GM18505 (cell line): ENCODE measurements around the gene FHOD3.

Experiments
- ATAC-seq: cut with Tn5 transposase; IDR thresholded peaks from one replicate; pipeline ENCODE4 v1.9.1; 2021; ENCODE audit not compliant: unreplicated experiment
- POLR2A ChIP-seq: IDR thresholded peaks from 4 replicates; pipeline ENCODE4 v1.6.1; 2011; ENCODE audit warnings: borderline replicate concordance; ENCODE audit not compliant: insufficient read depth, insufficient read length; ENCODE audit errors: extremely low read depth

FHOD3 gene

DNA sequence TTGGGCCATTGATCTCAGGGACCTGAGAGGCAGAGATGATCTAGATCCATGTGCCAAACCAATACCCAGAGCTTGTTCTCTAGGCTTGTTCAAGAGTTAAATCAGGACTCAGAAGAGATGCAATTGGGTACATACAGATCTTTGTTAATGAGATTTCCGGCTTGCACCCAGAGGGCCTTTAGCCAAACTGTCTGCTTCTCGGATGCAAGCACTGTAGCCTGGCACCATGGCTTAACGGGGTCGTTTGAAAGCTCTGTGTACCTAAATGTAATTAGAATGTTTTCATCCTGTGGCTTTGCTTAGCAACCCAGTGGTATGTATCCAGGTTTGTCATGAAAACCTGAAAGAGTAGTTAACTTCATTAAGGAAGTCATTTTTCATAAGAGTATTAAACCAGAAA, 437.1 kb downstream of the FHOD3 start:
- no peak for ATAC-seq
- TF ChIP-seq POLR2A, result no peak

DNA sequence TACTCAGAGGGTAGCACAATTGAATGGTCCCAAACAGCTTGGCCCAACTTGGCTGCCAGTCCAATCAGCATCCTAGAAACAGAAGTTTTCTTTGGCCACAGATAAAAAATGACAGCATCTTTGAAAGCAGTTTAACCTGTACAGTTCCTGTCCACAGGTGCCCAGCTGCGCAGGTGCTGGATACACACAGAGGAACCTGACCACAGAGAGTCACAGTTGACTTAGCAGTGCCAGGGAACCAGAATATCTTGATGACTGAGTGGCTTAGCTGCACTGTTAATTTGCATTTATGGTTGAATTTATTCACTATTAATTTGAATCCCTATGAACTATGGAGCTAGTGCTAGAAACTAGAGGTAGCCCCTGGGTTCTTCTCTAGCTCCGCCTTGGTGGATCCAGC, 437.6 kb downstream of the FHOD3 start:
- no peak for TF ChIP-seq POLR2A
- no peak for ATAC-seq

DNA sequence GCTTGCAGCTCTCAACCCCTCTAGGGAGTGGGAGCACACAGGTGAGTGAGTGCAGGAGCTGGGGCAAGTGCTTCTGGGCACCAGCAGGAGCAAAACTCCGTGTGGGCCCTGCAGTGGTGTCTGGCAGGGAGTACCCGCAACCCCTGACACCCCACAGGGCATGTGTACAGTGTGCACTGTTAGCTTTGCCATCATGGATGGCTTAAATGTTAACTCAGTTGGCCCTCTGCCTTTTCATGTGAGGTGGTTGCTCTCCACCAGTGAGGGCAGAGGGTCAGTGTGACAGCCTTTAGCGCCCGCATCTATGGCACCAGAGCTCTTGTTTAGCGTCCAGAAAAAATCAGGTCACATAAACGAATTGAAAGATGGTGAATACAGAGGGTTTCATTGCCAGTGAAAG, 438.6 kb downstream of the FHOD3 start:
- no peak for ATAC-seq
- no peak for TF ChIP-seq POLR2A

DNA sequence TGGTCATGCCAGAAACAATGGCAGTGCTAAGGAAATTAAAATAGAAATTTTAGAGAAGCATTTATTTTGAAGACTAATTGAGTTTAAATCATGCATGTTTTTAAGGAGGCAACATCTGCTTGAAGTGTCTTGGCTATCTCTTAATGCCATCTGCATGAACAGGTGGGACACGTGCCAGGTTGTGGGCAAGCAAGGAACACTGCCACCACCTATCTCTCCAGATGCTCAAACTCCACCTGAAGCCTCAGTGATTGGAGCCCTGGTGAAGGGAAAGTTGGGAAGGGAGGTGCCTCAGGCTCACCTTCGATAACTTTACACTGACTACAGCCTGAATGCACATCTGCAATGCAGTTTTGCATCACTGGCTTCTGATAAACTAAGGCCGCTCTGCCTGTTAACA, 439.8 kb downstream of the FHOD3 start:
- ATAC-seq, result no peak
- no peak for TF ChIP-seq POLR2A

DNA sequence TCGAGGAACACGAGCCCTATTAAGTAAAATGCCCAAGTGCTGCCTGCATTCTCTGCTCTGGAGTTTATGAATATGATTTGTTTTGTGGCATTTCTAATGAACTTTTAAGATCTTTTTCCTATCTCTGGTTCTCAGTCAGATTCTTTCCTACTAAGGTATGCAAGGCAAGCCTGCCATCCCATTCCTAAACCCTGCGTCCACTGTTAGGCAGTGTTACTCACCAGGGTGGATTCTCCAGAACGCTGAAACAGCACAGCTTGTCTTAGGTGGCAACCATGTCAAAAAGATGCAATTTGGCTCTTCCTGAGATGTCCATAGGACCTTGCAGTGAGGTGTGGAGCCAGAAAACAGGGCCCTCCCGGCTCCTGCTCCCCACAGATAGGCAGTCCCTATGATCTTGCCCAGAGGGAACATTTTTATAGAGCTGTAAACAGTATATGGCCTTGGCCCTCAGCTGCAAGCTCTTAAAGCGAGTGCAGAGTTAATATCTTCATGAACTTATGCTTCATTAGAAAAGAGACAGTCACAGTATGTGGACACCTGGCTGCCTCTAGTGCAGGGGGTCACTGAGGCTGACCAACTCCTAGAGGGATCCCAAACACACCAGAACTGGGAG, 446.9 kb downstream of the FHOD3 start:
- no peak for ATAC-seq
- no peak for TF ChIP-seq POLR2A

DNA sequence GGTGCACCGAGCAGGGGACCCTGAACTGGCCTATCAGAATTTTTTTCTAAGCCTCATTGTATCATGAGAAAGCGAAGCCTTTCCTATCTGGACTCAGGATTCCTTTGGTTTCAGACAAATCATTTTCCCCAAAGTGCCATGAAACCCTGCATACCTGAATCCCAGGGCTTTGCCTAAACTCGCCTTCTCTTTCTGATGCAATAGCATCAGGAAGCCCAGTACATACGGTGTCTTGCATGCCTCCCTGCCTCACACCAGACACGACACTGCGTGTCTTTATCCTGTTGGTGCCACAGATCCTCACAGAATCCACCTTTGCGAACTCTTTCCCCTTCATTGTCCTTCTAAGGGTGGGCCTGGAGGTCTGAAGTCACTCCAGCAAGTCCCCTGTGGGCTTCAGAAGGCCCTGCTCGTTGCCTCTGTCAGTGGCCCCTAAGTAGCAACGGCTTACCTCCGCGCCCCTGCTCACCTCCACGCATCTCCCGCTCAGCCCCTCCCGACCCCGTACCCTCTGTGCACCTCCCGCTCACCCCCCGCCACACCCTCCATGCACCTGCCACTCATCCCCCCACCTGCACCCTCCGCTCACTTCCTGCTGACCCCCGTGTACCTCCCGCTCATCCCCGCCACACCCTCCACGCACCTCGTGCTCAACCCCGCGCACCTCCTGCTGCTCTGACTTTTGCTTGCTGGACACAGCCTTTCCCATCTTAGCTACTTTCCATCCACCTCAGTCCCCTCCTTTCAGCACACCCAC, 447.9 kb downstream of the FHOD3 start:
- TF ChIP-seq POLR2A, result no peak
- ATAC-seq, result no peak

DNA sequence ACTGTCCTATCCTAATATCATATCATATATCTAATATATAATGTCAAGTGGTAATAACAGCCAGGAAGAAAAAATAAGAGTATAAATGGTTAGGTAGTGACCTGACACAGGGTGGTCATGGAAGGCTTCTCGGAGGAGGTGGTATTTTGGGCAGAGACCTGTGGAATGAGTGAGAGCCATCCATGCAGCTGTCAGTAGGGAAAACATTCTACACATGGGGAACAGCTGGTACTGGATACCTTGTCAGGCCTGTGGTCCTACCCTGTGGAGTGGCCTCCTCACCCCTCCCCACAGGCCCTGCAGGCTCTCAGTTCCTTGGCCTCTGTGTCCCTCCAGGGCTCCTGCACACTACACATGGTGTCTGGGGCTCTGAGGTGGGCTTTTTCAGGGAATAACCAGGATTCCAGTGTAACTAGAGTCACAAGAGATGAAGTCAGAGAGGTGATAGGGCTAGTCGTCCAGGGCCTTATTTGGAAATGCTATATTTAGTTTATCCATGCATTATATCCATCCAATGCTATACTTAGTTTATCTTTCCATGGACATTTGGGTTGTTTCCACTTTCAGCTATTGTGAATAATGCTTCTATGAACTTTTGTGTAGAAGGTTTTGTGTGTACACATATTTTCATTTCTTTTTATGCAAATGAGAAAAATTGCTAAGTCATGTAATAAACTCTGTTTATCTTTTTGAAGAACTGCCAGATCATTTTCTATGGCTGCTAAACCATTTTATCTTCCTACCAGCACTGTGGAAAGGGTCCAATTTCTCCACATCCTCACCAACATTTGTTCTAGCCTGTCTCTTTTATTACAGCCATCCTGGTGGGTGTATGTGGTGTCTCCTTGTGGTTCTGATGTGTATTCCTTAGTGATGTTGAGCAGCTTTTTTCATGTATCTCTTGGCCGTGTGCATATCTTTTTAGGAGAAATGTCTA, 455.7 kb downstream of the FHOD3 start:
- TF ChIP-seq POLR2A, result no peak

DNA sequence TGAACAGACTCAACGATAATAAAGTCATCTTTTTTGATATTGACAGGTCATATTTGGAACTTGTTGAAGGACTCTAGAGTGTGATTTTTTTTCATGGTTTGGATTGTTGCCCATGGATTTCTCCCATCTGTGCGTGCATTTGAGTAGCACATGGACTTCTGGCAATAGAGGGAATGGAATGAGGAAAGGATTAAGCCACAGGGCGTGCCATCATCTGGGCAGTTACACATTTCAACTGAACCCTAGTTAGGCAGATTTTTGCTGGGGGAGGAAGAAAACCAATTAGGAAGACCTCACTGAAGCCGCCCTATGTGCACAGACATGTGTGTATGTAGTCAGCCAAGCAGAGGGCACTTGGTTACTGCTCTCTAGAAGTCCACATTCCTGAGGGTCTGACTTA, 458.7 kb downstream of the FHOD3 start:
- ATAC-seq, result no peak

More for the DNA sequence above, 455.7 kb downstream of the FHOD3 start:
- no peak for ATAC-seq

DNA sequence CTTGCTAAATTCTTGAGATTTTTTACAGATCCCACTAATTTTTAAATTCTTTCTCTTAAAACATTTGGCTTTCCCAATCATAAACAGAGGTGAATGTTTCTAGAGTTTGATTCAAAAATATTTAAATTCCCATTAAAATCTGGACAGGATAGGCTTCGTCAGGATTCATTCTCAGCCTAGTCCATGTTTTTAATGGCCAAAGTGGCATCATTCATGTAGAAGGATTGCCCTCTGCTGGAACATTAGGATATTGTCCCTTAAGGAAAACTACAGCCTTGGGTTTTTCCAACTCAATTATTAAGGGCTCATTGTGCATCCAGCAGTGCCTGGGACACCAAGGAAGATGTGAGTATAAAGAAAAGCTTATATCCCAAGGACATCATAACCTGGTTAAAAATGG, 459.6 kb downstream of the FHOD3 start:
- TF ChIP-seq POLR2A, result no peak
- ATAC-seq, result no peak

More for the DNA sequence above, 458.7 kb downstream of the FHOD3 start:
- no peak for TF ChIP-seq POLR2A

DNA sequence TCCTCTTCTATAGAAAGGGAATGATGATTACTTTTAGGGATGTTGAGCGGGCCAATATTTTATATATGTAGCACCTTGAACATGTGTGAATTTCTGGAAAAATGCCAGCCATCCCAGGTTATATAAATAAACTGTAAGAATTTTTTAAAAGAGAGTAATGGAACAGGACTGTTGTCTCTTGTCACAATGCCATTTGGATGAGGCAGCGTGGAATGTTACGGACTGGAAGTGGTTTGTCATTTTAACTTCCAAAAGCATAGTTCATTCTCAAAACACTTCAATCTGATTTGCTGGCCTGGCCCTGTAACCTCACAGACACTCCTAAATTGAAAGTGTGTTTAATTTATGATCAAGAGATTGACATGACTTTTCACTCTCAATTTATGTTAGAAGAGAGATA, 460.5 kb downstream of the FHOD3 start:
- TF ChIP-seq POLR2A, result no peak
- no peak for ATAC-seq

DNA sequence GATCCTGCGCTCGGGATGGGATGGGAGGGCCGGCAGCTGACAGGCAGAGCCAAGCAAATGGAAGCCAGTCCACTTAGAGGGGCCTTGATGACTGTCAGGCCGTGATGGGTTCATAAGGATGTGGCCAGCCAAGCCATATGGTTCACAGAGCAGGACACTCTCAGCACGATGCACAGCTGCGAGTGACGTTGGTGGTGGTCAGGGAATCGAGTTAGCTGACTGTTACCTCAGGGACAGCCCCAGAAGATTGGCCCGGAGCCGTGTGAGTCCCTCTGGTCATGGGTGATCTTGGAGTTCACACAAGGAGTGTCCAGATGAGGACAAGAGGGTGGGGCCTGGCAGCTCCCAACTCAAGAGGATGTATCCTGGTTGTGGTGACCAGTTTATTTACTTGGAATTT, 461.1 kb downstream of the FHOD3 start:
- ATAC-seq, result no peak
- no peak for TF ChIP-seq POLR2A

DNA sequence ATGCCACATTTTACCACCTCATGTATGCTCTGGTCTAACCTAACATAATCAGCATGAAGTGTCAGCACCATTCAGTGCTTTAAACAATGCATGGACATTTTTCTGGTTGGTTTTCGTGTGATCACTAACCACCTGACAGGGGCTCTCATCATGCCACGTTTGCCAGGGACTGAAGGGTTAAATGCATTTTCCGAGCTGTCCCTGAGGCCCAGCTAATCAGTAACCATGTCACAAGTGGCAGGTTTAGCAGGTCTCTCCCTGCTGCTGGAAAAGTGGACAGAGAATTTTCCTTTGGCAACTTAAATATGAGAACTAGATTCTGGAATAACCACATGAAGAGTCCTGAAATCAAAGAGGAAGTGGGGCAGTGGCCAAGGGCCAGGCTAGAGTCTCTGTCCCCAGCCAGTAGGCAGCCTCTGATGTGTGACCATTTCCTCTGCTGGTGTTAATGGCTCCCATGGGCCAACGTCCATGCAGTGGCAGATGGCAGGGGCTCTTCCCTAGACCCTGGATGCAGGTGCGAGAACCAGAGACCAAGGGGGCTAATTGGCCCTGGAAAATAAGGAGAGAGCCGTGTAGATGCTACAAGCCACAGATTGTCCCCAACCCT, 461.8 kb downstream of the FHOD3 start:
- no peak for ATAC-seq
- TF ChIP-seq POLR2A, result no peak

DNA sequence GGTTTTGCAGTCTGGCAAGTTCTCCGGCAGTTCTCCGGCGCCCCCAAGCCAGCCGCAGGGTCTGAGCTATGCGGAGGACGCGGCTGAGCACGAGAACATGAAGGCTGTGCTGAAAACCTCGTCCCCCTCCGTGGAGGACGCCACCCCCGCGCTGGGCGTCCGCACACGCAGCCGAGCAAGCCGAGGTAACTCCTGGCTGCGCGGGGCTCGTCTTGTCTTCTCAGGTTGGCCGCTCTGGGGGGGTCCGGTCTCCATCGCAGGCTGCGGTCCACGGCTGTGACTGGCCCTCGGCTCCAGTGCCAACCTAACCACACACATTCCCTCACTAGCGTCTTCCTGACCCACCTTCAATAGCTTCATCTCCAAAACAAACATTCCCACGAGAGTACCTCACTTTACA, 463.1 kb downstream of the FHOD3 start:
- no peak for ATAC-seq
- TF ChIP-seq POLR2A, result no peak
